K562 (cell line): ENCODE measurements around the gene ARMH1. TPM values are rescaled to one million over a fixed set of nuclear protein-coding genes. Genes with fewer than 3 reads are reported as not detected.

Experiments used
- ARNT ChIP-seq, 2 experiments: fragments of 450-650 bp; IDR thresholded peaks; 2 replicates each; pipeline ENCODE4 v1.6.1; 2016; ENCODE audit warnings: mild to moderate bottlenecking in 1 of 2
- ASH1L ChIP-seq: fragments of 450-650 bp; IDR thresholded peaks from 2 replicates; pipeline ENCODE4 v1.6.1; 2018; ENCODE audit warnings: borderline replicate concordance, mild to moderate bottlenecking, low read depth; ENCODE audit not compliant: partially characterized antibody
- BMI1 ChIP-seq: fragments of 150-350 bp; IDR thresholded peaks from 2 replicates; pipeline ENCODE4 v1.6.1; 2014; ENCODE audit warnings: low read length
- BRD4 ChIP-seq: fragments of 200-600 bp; sonication (generic); IDR thresholded peaks from 2 replicates; pipeline ENCODE4 v1.6.1; 2017; ENCODE audit warnings: inconsistent platforms
- EP300 ChIP-seq: IDR thresholded peaks from 2 replicates; pipeline ENCODE4 v1.6.1; 2012; ENCODE audit warnings: low read length, improper control_type of control experiment
- FOXK1 ChIP-seq: sonication (generic); formaldehyde crosslinking; IDR thresholded peaks from 2 replicates; pipeline ENCODE4 v1.8.0; 2022; ENCODE audit warnings: missing genetic modification reagents, mild to moderate bottlenecking, borderline replicate concordance
- MBD2 ChIP-seq: sonication (generic); IDR thresholded peaks from 2 replicates; pipeline ENCODE4 v1.6.1; 2016; ENCODE audit warnings: low read depth, borderline replicate concordance
- PHF20 ChIP-seq: fragments of 450-650 bp; IDR thresholded peaks from 2 replicates; pipeline ENCODE4 v1.6.1; 2018; ENCODE audit not compliant: partially characterized antibody
- POU5F1 ChIP-seq: fragments of 150-350 bp; IDR thresholded peaks from 2 replicates; pipeline ENCODE4 v1.6.1; 2014; ENCODE audit warnings: borderline replicate concordance, low read length, low read depth, mild to moderate bottlenecking; ENCODE audit not compliant: partially characterized antibody
- PTTG1 ChIP-seq: fragments of 450-650 bp; IDR thresholded peaks from 2 replicates; pipeline ENCODE4 v1.6.1; 2016; ENCODE audit warnings: low read depth, mild to moderate bottlenecking, missing genetic modification characterization, missing compliant biosample characterization
- SIN3B ChIP-seq: fragments of 450-650 bp; IDR thresholded peaks from 2 replicates; pipeline ENCODE4 v1.6.1; 2017; ENCODE audit warnings: low read depth, mild to moderate bottlenecking, moderate library complexity
- SMAD2 ChIP-seq: fragments of 150-350 bp; IDR thresholded peaks from 2 replicates; pipeline ENCODE4 v1.6.1; 2014; ENCODE audit warnings: low read depth, mild to moderate bottlenecking, low read length
- SP1 ChIP-seq: sonication (generic); formaldehyde crosslinking; IDR thresholded peaks from 2 replicates; pipeline ENCODE4 v1.8.1; 2022; ENCODE audit warnings: mild to moderate bottlenecking, missing genetic modification reagents
- SPI1 ChIP-seq: IDR thresholded peaks from 2 replicates; pipeline ENCODE4 v1.6.1; 2011; ENCODE audit warnings: low read depth, low read length, control low read depth, borderline replicate concordance
- SREBF1 ChIP-seq: fragments of 150-350 bp; IDR thresholded peaks from 2 replicates; pipeline ENCODE4 v1.6.1; 2014; ENCODE audit warnings: antibody characterized with exemption, low read depth, low read length, borderline replicate concordance
- XRCC3 ChIP-seq: fragments of 450-650 bp; IDR thresholded peaks from 2 replicates; pipeline ENCODE4 v1.6.1; 2017; ENCODE audit warnings: mild to moderate bottlenecking, moderate library complexity
- ZNF174 ChIP-seq: fragments of 250-450 bp; sonication (Bioruptor Pico); IDR thresholded peaks from 2 replicates; pipeline ENCODE4 v1.4.0; 2020; ENCODE audit warnings: mild to moderate bottlenecking
- polyA plus RNA-seq, 8 experiments: library from polyadenylated mRNA; depleted of rRNA in 4 of 8; stranded (reverse) in 5 of 8; unstranded in 3 of 8; fragments of >200 nt; fragmentation: Nextera tagmentation in 2 of 8; fragmentation: Illumina TruSeq in 1 of 8; extraction: Ambion mirVana in 2 of 8; extraction: Trizol in 1 of 8; gene quantifications; 2 replicates each; pipeline versions ENCODE4 v1.2.1 to v1.2.3, GENCODE V29; 2011 to 2014; ENCODE audit warnings: inconsistent platforms in 1 of 8, missing spikeins in 1 of 8
- total RNA-seq, 7 experiments: library from RNA; depleted of rRNA in 6 of 7; stranded (reverse); fragments of >200 nt in 6 of 7; fragmentation: Illumina TruSeq in 2 of 7; extraction: Trizol in 2 of 7; gene quantifications; 2 replicates each; pipeline versions ENCODE4 v1.2.1 to v1.2.3, GENCODE V29; 2011 to 2021; ENCODE audit warnings: low replicate concordance in 1 of 7
- TF ChIP-seq, protein P1 (sequence below), 2 experiments: IDR thresholded peaks; 2 replicates each; pipeline ENCODE4 v1.6.1; 2012; ENCODE audit warnings: improper control_type of control experiment in 2 of 2, low read depth in 2 of 2, low read length in 2 of 2, borderline replicate concordance in 1 of 2
- TF ChIP-seq, protein P2 (sequence below): IDR thresholded peaks from 2 replicates; pipeline ENCODE4 v1.6.1; 2011; ENCODE audit not compliant: insufficient read length; ENCODE audit errors: extremely low read depth
- TF ChIP-seq, protein P3 (sequence below): sonication (generic); formaldehyde crosslinking; IDR thresholded peaks from 2 replicates; pipeline ENCODE4 v1.8.0; 2022; ENCODE audit warnings: mild to moderate bottlenecking, missing genetic modification reagents
- TF ChIP-seq, protein P4 (sequence below): fragments of 250-450 bp; sonication (Bioruptor Pico); IDR thresholded peaks from 2 replicates; pipeline ENCODE4 v1.5.0; 2020; ENCODE audit warnings: mild to moderate bottlenecking

Gene ARMH1
- total and polyA plus RNA-seq, 9 of the 15 experiments (the other 6 are each of a cell fraction or from before 2014, with no cell fraction given) = 0.41 TPM; not detected in 8

DNA sequence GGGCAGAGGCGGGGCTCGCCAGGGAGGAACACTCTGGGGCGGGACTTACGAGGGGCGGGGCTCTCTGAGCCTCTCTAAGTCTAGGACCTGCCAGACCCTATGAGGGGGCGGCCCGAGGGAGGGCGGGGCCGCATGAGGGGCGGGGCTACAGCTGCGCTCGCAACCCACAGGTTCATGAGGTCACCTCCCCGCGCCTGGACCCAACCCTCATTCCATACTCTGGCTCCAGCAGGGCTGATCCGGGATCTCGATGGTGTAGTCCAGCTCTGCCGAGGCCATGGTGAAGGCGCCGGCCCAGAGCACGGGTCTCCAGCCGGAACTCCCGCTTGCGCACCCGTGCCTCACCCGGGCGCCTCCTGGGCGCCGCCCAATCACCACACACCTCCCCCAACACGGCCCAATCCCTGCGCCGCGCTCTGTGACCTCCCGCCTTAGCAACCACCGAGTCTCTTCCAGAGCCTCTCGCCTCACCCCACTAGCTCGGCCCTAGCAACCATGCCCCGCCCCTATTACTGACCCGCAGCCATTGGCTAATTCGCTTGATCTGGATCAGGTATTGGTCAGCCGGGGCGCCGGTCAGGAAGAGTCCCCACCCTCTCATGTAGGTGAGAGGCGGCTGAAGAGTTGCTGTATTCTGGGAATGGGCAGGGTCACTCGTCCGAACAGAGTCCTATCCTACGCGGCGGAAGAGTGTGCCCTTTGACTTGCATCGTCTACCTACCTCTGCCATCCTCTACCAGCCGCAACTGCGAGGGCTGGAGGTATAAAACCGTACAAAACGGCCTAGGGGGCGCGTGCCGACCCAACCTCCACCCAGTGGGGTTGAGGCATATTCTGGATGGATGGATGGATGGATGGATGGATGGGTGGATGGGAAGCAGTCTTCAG, at the start of gene ARMH1, which contains the start of gene TMEM53 (continued):
- TF ChIP-seq, protein P1, sequence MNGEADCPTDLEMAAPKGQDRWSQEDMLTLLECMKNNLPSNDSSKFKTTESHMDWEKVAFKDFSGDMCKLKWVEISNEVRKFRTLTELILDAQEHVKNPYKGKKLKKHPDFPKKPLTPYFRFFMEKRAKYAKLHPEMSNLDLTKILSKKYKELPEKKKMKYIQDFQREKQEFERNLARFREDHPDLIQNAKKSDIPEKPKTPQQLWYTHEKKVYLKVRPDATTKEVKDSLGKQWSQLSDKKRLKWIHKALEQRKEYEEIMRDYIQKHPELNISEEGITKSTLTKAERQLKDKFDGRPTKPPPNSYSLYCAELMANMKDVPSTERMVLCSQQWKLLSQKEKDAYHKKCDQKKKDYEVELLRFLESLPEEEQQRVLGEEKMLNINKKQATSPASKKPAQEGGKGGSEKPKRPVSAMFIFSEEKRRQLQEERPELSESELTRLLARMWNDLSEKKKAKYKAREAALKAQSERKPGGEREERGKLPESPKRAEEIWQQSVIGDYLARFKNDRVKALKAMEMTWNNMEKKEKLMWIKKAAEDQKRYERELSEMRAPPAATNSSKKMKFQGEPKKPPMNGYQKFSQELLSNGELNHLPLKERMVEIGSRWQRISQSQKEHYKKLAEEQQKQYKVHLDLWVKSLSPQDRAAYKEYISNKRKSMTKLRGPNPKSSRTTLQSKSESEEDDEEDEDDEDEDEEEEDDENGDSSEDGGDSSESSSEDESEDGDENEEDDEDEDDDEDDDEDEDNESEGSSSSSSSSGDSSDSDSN (IDR thresholded peaks at IDR 0.05; ENCODE audit: borderline replicate concordance in 1 of 2, low read depth in 2 of 2, low read length in 2 of 2) = no peak
- TF ChIP-seq EP300 (peak; percentile 41; the same call in 1 of the 2 replicates), SPI1 (peak; percentile 50; the same call in 1 of the 2 replicates), ARNT (IDR thresholded peaks at IDR 0.05) (no peak), POU5F1 (peak; percentile 6), XRCC3 (no peak), SP1 (CRISPR knock-in tag) (peak; percentile 95), ASH1L (peak; percentile 97), SIN3B (no peak; the same call in 1 of the 2 replicates), BMI1 (peak; percentile 90), ZNF174 (no peak), PTTG1 (tag) (no peak), FOXK1 (CRISPR knock-in tag) (no peak; the same call in 1 of the 2 replicates), PHF20 (peak; percentile 53), SMAD2 (no peak), BRD4 (no peak), MBD2 (peak; percentile 99), SREBF1 (peak; percentile 82; the same call in 1 of the 2 replicates)
- TF ChIP-seq, protein P2, sequence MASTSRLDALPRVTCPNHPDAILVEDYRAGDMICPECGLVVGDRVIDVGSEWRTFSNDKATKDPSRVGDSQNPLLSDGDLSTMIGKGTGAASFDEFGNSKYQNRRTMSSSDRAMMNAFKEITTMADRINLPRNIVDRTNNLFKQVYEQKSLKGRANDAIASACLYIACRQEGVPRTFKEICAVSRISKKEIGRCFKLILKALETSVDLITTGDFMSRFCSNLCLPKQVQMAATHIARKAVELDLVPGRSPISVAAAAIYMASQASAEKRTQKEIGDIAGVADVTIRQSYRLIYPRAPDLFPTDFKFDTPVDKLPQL = no peak
- TF ChIP-seq, protein P3, sequence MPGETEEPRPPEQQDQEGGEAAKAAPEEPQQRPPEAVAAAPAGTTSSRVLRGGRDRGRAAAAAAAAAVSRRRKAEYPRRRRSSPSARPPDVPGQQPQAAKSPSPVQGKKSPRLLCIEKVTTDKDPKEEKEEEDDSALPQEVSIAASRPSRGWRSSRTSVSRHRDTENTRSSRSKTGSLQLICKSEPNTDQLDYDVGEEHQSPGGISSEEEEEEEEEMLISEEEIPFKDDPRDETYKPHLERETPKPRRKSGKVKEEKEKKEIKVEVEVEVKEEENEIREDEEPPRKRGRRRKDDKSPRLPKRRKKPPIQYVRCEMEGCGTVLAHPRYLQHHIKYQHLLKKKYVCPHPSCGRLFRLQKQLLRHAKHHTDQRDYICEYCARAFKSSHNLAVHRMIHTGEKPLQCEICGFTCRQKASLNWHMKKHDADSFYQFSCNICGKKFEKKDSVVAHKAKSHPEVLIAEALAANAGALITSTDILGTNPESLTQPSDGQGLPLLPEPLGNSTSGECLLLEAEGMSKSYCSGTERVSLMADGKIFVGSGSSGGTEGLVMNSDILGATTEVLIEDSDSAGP (CRISPR knock-in tag) = no peak
- TF ChIP-seq, protein P4, sequence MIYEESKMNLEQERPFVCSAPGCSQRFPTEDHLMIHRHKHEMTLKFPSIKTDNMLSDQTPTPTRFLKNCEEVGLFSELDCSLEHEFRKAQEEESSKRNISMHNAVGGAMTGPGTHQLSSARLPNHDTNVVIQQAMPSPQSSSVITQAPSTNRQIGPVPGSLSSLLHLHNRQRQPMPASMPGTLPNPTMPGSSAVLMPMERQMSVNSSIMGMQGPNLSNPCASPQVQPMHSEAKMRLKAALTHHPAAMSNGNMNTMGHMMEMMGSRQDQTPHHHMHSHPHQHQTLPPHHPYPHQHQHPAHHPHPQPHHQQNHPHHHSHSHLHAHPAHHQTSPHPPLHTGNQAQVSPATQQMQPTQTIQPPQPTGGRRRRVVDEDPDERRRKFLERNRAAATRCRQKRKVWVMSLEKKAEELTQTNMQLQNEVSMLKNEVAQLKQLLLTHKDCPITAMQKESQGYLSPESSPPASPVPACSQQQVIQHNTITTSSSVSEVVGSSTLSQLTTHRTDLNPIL (CRISPR knock-in tag) = no peak
